DND-41 (cell line): Measurements from ENCODE around the gene CCDC138.

Source experiments
- CTCF ChIP-seq: IDR thresholded peaks from 2 replicates; pipeline ENCODE4 v1.5.1; 2012; ENCODE audit warnings: borderline replicate concordance, low read length, moderate library complexity, mild to moderate bottlenecking; ENCODE audit not compliant: poor library complexity, severe bottlenecking; ENCODE audit errors: extremely low read depth
- EZH2 ChIP-seq: IDR thresholded peaks from 3 replicates; pipeline ENCODE4 v1.6.1; 2012; ENCODE audit warnings: borderline replicate concordance, low read depth, mild to moderate bottlenecking, moderate library complexity, low read length, inconsistent platforms; ENCODE audit not compliant: severe bottlenecking

- no peak for TF ChIP-seq CTCF
- TF ChIP-seq EZH2, result no peak
Measured at GRCh38 chr2:108805782-108806181, 19.2 kb downstream of the CCDC138 start.
